ENCODE measurements around the gene ZDHHC1.
"Not testable (repeated sequence)": the region's sequence is repeated elsewhere in the genome, so short reads cannot be mapped to it uniquely, and the experiment has no call there.

ZDHHC1 gene

GRCh38 chr16:67361038-67361437, 55.2 kb downstream of the ZDHHC1 start:
- no peak for DNase-seq (ENCODE audit: low read depth)

GRCh38 chr16:67359540-67360269, 56.6 kb downstream of the ZDHHC1 start:
- not testable (repeated sequence) for DNase-seq (ENCODE audit: low read depth)

- DNase-seq (ENCODE audit: low read depth): no peak
These were observed 58.7 kb downstream of the ZDHHC1 start for GRCh38 chr16:67357561-67357960.

GRCh38 chr16:67356396-67356795, 59.9 kb downstream of the ZDHHC1 start:
- DNase-seq (ENCODE audit: low read depth): no peak

- DNase-seq (ENCODE audit: low read depth): not testable (repeated sequence)
These were observed 63.8 kb downstream of the ZDHHC1 start for GRCh38 chr16:67352463-67352862.

GRCh38 chr16:67350324-67350723, 66.0 kb downstream of the ZDHHC1 start:
- no peak for DNase-seq (ENCODE audit: low read depth)

- DNase-seq (ENCODE audit: low read depth): no peak
These were observed 67.1 kb downstream of the ZDHHC1 start for GRCh38 chr16:67349172-67349571.

- no peak for DNase-seq (ENCODE audit: low read depth)
These were observed 69.9 kb downstream of the ZDHHC1 start for GRCh38 chr16:67346341-67346740.

- DNase-seq (ENCODE audit: low read depth): no peak
These were observed 70.9 kb downstream of the ZDHHC1 start for GRCh38 chr16:67345401-67345800.
